NCI-H2107 treated with DMSO at 0.1 percent for 48 hours (cell line): ENCODE results near the gene IGF2BP2.
"Not testable (repeated sequence)": the region's sequence is repeated elsewhere in the genome, so short reads cannot be mapped to it uniquely, and the experiment has no call there.

ENCODE experiments used
- DNase-seq: peaks from one replicate; lab custom pipeline; 2025; ENCODE audit not compliant: unreplicated experiment; lab: John Stamatoyannopoulos, UW

The IGF2BP2 gene

DNA sequence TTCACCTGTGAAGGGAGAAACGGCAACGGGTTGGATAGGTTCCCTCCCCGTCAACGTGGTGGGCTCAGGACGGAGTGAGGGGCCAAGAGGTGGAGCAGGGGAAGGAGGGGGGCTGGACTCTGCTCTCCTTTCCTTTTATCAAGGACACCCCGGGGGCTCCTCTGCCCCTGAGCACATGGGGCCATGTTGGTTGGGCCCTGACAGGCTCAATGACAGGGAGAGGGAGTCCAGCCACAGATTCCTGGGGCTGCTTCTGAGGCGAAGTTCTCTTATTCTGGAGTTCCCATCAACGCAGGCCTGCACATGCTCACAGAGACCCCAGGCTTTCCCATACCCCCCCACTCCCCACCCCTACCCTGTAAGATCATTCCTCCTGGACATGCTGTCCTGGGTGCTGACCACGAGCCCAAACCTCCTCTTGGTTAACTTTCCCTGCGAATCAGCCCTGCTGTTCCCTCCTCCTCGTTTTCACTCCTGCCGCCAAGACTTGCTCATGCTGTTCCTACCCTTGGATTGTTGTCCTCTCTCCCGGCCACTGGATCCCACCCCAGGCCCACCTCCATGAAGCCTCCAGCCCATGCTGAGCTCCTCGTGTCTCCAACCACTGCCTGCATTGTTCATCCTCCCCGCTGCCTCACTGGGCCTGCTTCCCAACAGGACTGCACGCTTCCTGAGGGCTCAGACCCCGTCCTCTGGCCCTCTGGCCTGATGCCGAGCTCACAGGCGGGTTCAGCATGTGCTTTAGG is 177.5 kb downstream of the IGF2BP2 start:
- DNase-seq = no peak

DNA sequence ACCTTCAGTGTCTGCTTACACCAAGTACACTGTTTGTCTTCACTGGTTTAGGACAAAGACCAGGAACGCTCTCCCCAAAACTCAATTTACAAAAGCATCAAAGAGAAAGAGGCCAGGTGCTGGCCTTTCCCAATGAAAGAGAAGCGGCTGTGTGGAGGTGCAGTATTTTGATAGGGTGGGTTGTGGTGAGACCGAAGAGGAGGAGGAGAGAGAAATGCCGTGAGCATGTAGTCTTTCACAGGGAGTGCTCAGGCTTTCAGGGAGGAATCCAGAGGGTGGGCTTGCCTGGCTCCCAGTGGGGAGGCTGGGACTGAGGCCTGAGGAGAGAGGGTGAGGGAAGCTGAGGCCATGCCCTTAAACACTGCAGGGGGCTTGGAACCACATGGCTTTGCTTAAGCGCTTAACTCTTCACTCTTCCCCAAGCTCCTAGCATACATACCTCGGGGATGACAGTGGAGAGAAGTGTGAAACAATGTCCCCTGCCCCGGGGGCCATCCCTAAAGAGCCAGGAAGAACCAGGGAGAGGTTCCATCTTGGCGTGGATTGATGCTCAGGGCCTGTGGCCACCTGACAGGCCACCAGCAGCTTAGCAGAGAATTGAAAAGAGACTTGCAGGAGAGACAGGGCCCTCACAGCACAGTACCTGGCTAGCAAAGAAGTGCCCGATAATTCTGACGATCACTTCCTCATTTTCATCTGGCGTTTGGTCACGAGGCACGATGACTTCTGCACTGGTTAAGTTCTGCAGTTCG is 178.3 kb downstream of the IGF2BP2 start:
- peak; percentile 95 for DNase-seq

DNA sequence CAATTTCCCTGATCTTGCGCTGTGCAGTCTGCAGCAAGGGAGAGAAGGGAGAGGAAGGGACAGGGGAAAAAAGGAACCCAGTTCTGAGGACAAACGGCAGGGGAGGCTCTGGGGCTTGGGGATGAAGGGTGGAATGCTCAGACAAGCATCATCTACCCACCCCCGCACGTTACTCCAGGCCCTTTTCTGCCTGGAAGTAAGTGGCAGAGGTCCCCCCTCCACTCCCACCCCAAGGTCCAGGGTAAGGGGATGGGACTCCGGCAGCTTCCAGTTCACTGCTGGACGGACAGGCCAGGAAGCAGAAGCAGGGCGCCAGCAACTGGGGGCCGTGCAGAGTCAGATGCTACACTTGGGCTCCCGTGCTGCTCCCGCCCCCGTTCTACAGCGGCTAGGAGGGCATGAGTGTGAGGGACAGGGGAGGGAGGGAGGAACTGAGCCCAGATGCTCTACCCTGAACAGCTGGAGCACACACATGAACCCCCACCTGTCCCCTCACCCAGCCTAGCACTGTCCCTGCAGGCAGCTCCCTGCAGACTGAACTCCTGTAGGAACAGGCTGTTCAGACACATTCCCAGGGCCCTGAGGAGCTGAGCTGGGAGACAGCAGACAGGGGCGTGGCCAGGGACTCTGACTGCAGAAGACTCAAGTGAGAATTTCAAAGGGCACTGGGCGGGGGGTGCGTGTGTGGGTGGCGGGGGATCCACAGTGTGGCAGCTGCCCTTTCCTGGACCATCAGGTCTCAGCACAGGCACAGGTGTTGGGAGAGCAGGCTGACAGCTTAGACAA is 179.1 kb downstream of the IGF2BP2 start:
- DNase-seq = peak; percentile 95

DNA sequence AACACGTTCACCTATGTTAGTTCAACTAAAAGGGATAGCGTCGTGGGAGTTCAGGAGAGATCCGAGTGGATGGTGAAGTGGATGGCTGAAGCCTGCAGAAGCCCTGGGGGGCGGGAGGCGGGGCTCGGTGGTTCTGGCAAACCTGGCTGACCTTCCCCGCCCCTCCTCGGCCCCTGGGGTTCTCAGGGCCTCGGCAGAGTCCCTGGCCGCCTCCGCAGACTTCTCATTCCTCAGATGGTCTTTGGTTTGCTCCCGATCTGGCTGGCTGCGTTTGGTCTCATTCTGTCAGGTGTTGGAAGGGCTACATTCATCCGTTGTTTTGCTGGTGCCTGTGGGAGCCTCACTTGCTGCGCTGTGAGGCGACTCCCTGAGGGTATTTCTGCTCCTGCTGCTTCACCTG is 179.7 kb downstream of the IGF2BP2 start:
- DNase-seq = peak; percentile 76

DNA sequence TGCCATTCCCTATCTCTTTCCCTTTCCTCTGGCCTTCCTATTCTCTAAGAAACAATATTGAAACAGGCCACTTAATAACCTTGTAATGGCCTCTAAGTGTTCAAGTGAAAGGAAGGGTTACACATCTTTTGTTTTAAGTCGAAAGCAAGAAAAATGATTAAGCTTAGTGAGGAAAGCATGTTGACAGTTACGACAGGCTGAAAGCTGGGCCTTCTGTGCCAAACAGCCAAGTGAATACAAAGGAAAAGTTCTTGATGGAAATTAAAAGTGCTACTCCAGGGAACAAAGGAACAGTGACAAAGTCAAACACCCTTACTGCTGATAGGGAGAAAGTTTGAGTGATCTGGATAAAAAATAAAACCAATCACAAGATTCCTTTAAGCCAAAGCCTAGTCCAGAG is 184.5 kb downstream of the IGF2BP2 start:
- no peak for DNase-seq

DNA sequence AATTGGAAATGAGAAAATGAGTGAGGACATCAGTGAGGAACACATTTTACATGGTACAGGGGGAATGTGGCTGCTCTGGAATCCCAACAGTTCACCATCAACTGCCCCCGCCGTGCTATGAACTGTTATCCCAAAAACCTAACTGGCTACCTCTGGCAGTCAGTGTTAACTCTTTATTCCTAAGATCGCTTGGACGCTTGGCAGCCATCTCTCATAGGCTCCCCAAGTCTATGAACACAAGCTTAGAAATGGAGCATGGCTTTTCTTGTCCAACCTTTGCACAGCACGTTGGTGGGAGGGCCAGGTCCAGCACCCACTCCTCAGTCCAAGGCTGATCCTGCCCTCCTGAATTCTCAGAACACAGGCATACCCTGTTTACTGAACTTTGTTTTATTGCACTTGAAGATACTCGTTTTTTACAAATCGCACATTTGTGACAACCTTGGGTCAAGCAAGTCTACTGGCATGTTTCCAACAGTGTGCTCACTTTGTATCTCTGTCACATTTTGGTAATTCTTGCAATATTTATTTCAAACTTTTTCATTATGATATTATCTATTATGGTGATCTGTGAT is 185.1 kb downstream of the IGF2BP2 start:
- DNase-seq = no peak

DNA sequence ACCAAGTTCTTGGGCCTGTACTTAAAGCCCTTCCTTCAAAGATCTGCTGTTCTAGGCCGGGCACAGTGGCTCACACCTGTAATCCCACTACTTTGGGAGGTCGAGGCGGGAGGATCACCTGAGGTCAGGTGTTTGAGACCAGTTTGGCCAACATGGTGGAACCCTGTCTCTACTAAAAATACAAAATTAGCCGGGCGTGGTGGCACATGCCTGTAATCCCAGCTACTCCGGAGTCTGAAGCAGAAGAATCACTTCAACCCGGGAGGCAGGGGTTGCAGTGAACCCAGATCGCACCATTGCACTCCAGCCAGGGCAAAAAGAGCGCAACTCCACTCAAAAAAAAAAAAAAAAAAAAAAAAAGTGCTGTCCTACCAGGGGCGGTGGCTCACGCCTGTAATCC is 186.2 kb downstream of the IGF2BP2 start:
- DNase-seq = not testable (repeated sequence)

DNA sequence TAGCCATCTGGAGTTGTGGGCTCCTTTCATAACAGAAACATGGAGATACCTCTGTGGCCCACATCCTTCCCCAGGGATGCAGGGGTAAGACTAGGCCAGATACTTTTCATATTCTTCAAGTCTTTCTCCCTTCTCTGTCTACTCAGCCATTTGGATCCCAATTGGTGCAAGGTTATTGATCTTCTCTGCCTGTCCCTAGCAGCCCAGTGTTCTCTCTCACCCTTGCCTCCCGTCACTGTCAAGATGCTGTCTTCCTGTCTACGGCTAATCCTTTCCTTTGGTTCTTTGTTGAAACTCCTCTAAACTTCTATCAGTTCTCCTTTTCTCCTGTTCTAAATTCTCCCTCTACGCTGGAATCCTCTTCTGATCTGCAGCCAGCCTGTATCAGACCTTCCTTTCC is 187.5 kb downstream of the IGF2BP2 start:
- DNase-seq = no peak

DNA sequence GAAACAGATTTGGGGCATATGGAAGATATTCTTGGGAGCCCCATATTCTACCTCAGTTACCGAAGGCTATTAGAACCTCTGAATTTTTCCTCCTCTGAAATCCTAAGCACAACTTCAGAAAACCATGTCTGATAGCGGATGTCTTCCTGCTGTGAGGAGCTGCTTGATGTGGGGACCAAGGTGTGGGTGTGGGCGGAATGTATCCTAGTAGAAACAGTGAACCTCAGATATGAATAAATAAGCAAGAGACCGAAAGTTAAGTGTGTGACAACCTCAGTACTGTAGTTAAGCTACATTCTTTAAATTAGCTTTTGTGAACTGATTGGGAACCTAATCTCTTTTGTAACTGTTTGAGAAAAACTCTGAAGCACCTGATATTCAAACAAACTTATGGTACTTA is 191.8 kb downstream of the IGF2BP2 start:
- DNase-seq = no peak

DNA sequence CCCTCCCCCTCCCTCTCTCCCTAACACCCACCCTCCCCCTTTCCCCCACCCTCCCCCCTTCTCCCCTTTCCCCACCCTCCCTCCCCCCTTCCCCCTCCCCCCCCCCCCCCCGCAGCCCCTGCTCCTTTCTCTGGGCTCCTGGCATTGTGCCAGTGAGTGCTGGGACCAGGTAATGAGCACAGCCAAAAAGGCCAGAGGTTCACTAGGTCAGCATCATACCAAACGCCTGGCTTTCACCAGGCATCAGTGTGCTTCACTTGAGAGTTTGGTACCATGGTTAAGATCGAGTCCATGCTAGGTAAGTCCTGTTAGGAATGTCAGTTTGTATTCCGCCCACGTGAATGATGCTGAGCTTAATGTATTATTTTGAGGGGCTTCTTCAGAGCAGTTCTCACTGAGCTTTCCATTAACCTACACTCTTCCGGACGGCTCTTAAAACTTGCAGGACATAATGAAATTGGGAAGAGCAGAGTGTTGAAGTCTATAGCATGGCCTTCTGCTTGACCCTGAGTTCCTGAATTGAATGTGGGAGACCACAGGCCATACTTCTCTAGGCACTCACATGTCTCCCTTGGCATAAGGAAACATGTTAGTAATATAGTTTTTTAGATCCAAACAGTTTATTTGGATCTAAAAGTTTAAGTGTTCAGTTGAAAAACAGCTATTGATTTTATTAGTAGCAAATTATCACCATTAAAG is 193.2 kb downstream of the IGF2BP2 start:
- no peak for DNase-seq

DNA sequence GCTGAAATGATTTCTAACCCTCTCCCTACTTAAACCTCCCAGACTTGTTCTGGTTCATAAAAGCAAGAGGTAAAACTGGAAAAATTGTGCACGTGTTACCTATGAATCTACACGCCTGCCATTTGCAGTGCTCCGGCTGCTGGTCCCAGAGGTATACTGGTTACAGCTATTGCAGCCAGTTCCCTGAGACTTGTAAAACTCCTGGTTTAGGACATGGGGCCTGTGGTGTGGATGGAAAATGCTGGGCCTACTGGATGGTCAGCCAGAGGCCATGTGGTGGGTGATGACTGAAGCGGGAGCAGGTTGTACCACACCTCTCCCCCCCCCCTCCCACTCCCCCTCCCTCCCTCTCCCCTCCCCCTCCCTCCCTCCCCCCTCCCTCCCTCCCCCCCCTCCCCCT is 193.7 kb downstream of the IGF2BP2 start:
- no peak for DNase-seq

DNA sequence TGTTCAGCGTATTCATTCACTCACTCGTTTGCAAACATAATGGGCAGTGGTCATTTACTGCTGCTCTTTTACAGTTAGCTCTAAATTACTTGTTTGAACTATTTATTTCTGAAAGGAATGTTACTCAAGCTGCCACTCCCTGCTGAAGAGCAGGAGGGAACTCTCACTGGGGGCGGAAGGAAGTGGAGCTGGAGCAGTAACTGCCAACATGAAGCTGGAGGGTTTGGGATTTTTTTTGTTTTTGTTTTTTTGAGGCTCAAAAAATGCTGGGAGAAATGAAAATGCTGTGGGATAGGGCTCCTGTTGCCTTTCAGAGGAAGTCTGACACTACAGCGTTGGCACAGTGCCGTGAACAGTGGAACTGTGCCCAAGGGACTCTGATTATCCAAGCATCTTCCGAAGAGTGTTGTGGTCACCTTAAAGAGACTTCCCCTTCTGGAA is 194.6 kb downstream of the IGF2BP2 start:
- DNase-seq = no peak

DNA sequence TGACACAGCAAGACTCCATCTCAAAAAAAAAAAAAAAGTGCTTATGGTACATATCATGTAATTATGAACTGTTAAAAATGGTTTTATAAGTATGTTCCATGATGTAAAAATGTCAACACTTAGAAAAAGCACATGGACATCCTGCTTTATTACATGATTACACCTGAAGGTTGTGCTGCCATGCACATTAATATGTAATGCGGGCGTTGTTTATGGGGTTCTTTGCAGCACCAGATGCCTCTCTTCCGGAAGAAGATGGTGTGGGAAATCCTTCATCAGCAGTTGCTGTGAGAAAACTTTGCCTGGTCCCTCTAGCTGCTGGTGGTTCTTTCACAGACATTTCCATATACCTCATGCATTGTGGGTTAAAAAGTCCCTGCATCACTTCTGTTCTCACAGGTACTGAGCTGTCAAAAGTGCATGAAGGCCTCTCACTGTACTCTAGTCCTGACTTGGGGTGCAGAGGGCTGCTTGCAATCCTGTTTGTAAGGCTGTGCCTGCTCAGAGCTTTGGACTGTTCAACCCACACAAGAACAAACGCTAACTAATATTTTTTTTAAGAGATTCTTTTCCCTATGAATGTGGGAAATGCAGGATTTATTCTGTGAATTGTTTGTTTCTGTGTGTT is 195.2 kb downstream of the IGF2BP2 start:
- no peak for DNase-seq

DNA sequence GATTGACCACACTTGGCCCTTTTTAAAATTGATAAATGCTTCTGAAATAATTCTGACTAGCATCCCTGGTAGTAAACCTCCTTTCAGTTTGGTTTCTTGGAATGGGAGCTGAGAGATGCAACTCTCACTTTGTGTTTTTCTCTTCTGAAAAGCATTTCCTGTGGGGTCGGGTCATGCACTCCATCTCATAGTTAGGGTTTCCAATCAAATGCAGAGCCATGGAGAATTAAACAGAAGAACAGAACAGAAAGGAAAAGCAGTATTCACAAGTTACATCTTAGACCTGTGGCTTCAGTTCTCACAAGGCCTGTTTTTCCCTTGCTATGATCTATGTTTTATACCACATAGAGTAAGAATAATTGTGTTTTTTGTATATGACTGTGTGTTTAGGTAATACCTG is 199.1 kb downstream of the IGF2BP2 start:
- no peak for DNase-seq

DNA sequence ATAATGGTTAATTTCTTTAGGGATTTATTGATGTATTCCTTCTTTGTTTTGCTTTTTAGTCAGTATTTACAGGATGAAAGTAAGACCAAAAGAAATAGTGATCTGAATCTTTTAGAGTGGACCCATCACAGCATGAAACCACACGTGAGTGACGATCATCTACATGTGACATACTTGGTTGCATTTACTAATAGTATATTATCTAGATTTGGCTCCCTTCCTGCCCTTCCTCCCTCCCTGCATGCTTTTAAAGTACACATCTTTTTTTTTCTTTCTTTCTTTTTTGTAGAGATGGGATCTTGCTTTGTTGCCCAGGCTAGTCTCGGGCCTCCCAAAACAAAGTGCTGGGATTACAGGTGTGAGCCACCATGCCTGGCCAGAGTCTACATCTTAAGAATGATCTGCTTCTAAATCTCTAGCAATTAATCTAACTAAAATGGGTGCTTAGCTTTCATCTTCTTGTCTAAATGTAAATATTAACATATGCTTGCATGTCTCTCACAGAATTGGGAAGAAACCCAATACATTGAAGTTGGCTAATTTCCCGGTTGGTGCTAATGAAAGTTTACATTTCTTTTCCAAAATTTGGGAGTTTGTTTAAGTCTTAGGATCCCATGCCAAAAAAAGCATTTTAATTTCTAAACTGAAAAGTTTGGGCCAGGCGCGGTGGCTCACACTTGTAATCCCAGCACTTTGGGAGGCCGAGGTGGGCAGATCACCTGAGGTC is 200.7 kb downstream of the IGF2BP2 start:
- DNase-seq = no peak

DNA sequence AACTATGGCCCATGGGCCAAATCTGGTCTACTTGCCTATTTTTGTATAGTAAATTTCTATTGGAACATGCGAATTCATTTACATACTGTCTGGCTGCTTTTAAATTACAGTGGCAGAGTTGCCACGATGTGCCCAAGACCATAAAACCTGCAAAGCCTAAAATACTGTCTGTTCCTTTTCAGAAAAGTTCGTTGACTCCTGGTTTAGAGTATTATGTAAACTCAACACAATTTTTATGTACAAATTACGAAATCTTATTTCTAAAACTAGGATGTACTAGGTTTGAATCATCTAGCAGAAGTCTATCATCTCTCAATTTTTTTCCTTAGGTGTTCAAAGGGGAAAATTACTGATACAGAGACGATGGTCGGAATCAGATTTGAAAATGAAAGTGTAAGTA is 211.8 kb downstream of the IGF2BP2 start:
- no peak for DNase-seq

DNA sequence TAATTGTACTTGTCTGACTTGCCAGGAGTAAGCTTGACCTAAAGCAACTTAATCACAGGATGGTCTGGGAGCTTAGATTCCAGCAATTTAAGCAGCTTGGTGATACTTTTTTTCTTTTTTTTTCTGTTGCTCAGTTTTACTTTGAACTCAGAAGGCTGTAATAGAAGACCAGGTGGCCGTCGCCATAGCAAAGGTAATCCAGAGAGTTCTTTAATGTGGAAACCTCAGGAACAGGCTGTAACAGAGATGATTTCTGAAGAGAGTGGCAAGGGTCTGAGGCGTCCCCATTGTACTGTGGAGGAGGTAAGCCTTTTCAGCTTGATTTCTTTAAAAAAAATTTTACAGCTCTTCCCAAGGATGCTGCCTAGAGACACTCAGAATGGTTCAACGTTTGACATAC is 218.6 kb downstream of the IGF2BP2 start:
- no peak for DNase-seq

DNA sequence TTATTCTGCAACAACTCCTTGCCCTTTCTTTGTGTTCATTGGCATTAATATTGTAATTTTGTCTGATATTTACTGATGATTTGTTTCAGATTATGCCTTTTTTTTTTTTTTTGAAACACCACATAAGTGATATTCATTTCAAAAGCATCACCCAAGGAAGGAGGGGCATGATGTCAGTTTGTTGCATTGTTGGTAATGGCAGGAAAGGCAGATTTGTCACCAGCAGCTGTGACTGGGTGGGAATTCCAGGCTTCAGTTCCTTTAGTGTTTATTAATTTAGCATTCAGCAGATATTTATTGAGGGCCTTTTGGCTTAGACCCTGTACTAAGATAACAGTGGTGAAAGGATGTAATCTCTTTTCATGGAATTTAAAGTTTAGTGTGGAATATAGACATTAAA is 219.3 kb downstream of the IGF2BP2 start:
- DNase-seq = no peak

DNA sequence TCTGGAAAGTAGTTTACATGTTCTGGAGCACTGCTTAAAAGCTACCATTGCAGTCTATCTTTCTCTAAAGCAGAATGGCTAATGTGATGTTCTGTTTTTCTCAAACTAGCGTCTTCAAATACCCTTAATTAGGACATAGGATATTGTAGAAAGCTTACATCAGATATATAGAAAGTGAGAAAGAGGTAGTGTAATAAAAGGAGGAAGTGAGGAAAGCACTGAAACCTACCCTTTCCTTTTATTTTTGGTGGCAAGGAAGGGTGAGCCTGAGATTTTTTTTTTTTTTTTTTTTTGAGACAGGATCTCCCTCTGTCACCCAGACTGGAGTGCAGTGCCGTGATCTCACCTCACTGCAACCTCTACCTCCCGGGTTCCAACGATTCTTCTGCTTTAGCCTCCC is 229.3 kb downstream of the IGF2BP2 start:
- DNase-seq = no peak

DNA sequence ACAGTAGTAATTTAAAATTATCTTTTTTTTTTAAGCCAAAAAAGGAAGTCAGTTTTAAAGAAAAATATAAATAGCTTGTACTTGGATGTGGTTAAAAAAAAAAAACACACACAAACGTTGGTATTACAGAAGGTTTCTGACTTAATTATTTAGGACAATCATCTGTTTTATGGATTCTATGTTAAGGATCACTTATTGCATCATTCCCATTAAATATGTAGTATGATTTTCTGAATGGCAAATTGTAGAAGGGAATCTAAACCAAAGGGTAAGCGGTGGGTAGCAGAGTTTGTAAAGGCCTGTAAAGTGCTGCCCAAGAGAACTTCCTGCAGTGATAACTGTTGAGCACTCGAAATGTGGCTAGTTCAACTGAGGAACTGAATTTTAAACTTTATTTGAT is 230.8 kb downstream of the IGF2BP2 start:
- no peak for DNase-seq
